Mesenchymal stem cell (in vitro differentiated cells and primary cell): ENCODE results near the gene NOTCH2.

Experiments
- DNase-seq: peaks from one replicate; pipeline ENCODE4 v3.0.0-alpha.2; 2013
- H2AFZ ChIP-seq: one replicate; pipeline ENCODE4 v1.6.1; 2013; ENCODE audit warnings: low read depth, mild to moderate bottlenecking, control low read depth, inconsistent platforms, low read length, moderate library complexity
- H2AK5ac ChIP-seq: 2 replicates; pipeline ENCODE4 v1.6.1; 2013; ENCODE audit warnings: low read length, moderate library complexity, mild to moderate bottlenecking, inconsistent platforms; ENCODE audit not compliant: severe bottlenecking
- H2BK120ac ChIP-seq: one replicate; pipeline ENCODE4 v1.6.1; 2013; ENCODE audit warnings: low read depth, mild to moderate bottlenecking, inconsistent platforms, low read length, moderate library complexity
- H2BK12ac ChIP-seq, 2 experiments: one replicate each; pipeline ENCODE4 v1.6.1; 2013; ENCODE audit warnings: inconsistent platforms in 2 of 2, low read length in 2 of 2, mild to moderate bottlenecking in 2 of 2, moderate library complexity in 2 of 2, control low read depth in 1 of 2
- H2BK15ac ChIP-seq: one replicate; pipeline ENCODE4 v1.6.1; 2013; ENCODE audit warnings: mild to moderate bottlenecking, low read depth, inconsistent platforms; ENCODE audit not compliant: poor library complexity, severe bottlenecking
- H2BK5ac ChIP-seq: 2 replicates; pipeline ENCODE4 v1.6.1; 2013; ENCODE audit warnings: low read depth, mild to moderate bottlenecking, low read length, control low read depth, inconsistent platforms; ENCODE audit not compliant: poor library complexity, severe bottlenecking
- H3K14ac ChIP-seq, 2 experiments: one replicate each; pipeline ENCODE4 v1.6.1; 2013; ENCODE audit warnings: inconsistent platforms in 2 of 2, low read length in 2 of 2, control low read depth in 1 of 2, mild to moderate bottlenecking in 1 of 2, moderate library complexity in 1 of 2
- H3K18ac ChIP-seq, 2 experiments: one replicate each; pipeline ENCODE4 v1.6.1; 2013; ENCODE audit warnings: inconsistent platforms in 2 of 2, low read length in 2 of 2, control low read depth in 1 of 2, low read depth in 1 of 2, mild to moderate bottlenecking in 1 of 2
- H3K23ac ChIP-seq, 2 experiments: one replicate each; pipeline ENCODE4 v1.6.1; 2013; ENCODE audit warnings: inconsistent platforms in 2 of 2, low read length in 2 of 2, mild to moderate bottlenecking in 2 of 2, moderate library complexity in 2 of 2, control low read depth in 1 of 2
- H3K27ac ChIP-seq: 2 replicates; pipeline ENCODE4 v1.5.1; 2013; ENCODE audit warnings: mild to moderate bottlenecking, moderate library complexity, low read length, control low read depth, inconsistent platforms; ENCODE audit not compliant: poor library complexity, severe bottlenecking
- H3K27me3 ChIP-seq, 2 experiments: 2 replicates each; pipeline versions ENCODE4 v1.6.1 to v1.7.0; 2013; ENCODE audit warnings: low read length in 2 of 2, mild to moderate bottlenecking in 2 of 2, moderate library complexity in 2 of 2, control low read depth in 1 of 2, inconsistent platforms in 1 of 2; ENCODE audit not compliant: control insufficient read depth in 1 of 2, insufficient read depth in 1 of 2
- H3K36me3 ChIP-seq, 2 experiments: 2 replicates each; pipeline versions ENCODE4 v1.6.1 to v1.7.0; 2013; ENCODE audit warnings: low read length in 2 of 2, control low read depth in 1 of 2, inconsistent platforms in 1 of 2, low read depth in 1 of 2, mild to moderate bottlenecking in 1 of 2; ENCODE audit not compliant: insufficient read depth in 2 of 2, control insufficient read depth in 1 of 2
- H3K4ac ChIP-seq, 2 experiments: one replicate each; pipeline ENCODE4 v1.6.1; 2013; ENCODE audit warnings: inconsistent platforms in 2 of 2, low read length in 2 of 2, mild to moderate bottlenecking in 2 of 2, moderate library complexity in 2 of 2, control low read depth in 1 of 2, low read depth in 1 of 2
- H3K4me1 ChIP-seq: 2 replicates; pipeline ENCODE4 v1.6.1; 2013; ENCODE audit warnings: low read depth, low read length, control low read depth; ENCODE audit not compliant: control insufficient read depth, insufficient read depth
- H3K4me2 ChIP-seq: 2 replicates; pipeline ENCODE4 v1.6.1; 2013; ENCODE audit warnings: low read length, mild to moderate bottlenecking, inconsistent platforms; ENCODE audit not compliant: poor library complexity, severe bottlenecking
- H3K4me3 ChIP-seq, 2 experiments: 2 replicates each; pipeline versions ENCODE4 v1.5.1 to v1.7.0; 2013; ENCODE audit warnings: low read length in 2 of 2, mild to moderate bottlenecking in 2 of 2, control low read depth in 1 of 2, low read depth in 1 of 2; ENCODE audit not compliant: insufficient read depth in 1 of 2
- H3K79me1 ChIP-seq: replicated peaks from 2 replicates; pipeline ENCODE4 v1.6.1; 2013; ENCODE audit warnings: mild to moderate bottlenecking, control low read depth, low read length, inconsistent platforms; ENCODE audit not compliant: poor library complexity, severe bottlenecking
- H3K9ac ChIP-seq: 2 replicates; pipeline ENCODE4 v1.7.0; 2013; ENCODE audit warnings: mild to moderate bottlenecking, low read length, moderate library complexity
- H3K9me3 ChIP-seq: 2 replicates; pipeline ENCODE4 v1.7.0; 2013; ENCODE audit warnings: mild to moderate bottlenecking, low read length; ENCODE audit not compliant: control insufficient read depth
- H4K8ac ChIP-seq: one replicate; pipeline ENCODE4 v1.6.1; 2013; ENCODE audit warnings: inconsistent platforms, mild to moderate bottlenecking, low read length, moderate library complexity
- H4K91ac ChIP-seq: one replicate; pipeline ENCODE4 v1.6.1; 2013; ENCODE audit warnings: mild to moderate bottlenecking, low read length, inconsistent platforms
- WGBS: methylation state at CpG from one replicate; pipeline ENCODE4 v1.1.7; 2013; ENCODE audit warnings: mixed read lengths; 5-methylcytosine and 5-hydroxymethylcytosine counted together

NOTCH2 gene

GRCh38 chr1:119952496-119952895, 117.0 kb downstream of the NOTCH2 start:
- Histone ChIP-seq H3K79me1 (peaks cover 8% of the 10 kb centered on the region), H2BK12ac (no peak overlapping the region), H4K8ac (no peak overlapping the region), H3K9ac (no peak overlapping the region), H3K4ac (no peak overlapping the region), H2BK5ac (no peak overlapping the region), H3K23ac (no peak overlapping the region), H2BK15ac (no peak overlapping the region), H3K18ac (no peak overlapping the region), H2AFZ (no peak overlapping the region), H3K4me1 (peaks cover 2% of the 10 kb centered on the region), H3K14ac (no peak overlapping the region), H3K4me2 (no peak overlapping the region), H3K4me3 (no peak overlapping the region), H2AK5ac (no peak overlapping the region), H3K27me3 (no peaks in the 10 kb centered on the region), H3K27ac (no peak overlapping the region), H3K36me3 (peaks cover 23 to 93% of the 10 kb centered on the region in 2 experiments), H3K9me3 (no peaks in the 10 kb centered on the region), H4K91ac (no peak overlapping the region), H2BK120ac (no peak overlapping the region)
- 97% methylated on average over 4 of the region's 5 CpGs for WGBS
- no peak for DNase-seq

GRCh38 chr1:119948342-119949214, 120.9 kb downstream of the NOTCH2 start:
- no peak overlapping the region for H3K27ac ChIP-seq
- WGBS = 54% methylated on average over 5 of the region's 6 CpGs
- H3K23ac ChIP-seq = no peak overlapping the region
- peaks cover 6% of the 10 kb centered on the region for H3K79me1 ChIP-seq
- H2BK15ac ChIP-seq = no peak overlapping the region
- H3K14ac ChIP-seq = no peak overlapping the region
- no peak overlapping the region for H3K18ac ChIP-seq
- no peak overlapping the region for H4K8ac ChIP-seq
- H3K4me2 ChIP-seq = no peak overlapping the region
- peak; percentile 76 for DNase-seq
- H3K4ac ChIP-seq = no peak overlapping the region
- no peak overlapping the region for H2BK120ac ChIP-seq
- H3K4me1 ChIP-seq = peaks cover 2% of the 10 kb centered on the region
- no peak overlapping the region for H2BK5ac ChIP-seq
- no peaks in the 10 kb centered on the region for H3K27me3 ChIP-seq
- peaks cover 19 to 63% of the 10 kb centered on the region in 2 experiments for H3K36me3 ChIP-seq
- H3K9ac ChIP-seq = peak overlapping the region; percentile 34
- H4K91ac ChIP-seq = no peak overlapping the region
- H2AK5ac ChIP-seq = no peak overlapping the region
- H3K4me3 ChIP-seq = no peak overlapping the region
- no peak overlapping the region for H2BK12ac ChIP-seq
- no peaks in the 10 kb centered on the region for H3K9me3 ChIP-seq
- H2AFZ ChIP-seq = no peak overlapping the region

GRCh38 chr1:119947468-119947867, 122.0 kb downstream of the NOTCH2 start:
- Histone ChIP-seq H2BK5ac (no peak overlapping the region), H3K9ac (peak overlapping the region; percentile 63), H2BK120ac (no peak overlapping the region), H3K79me1 (peaks cover 8% of the 10 kb centered on the region), H3K4ac (no peak overlapping the region), H2AFZ (no peak overlapping the region), H4K91ac (no peak overlapping the region), H3K18ac (no peak overlapping the region), H4K8ac (no peak overlapping the region), H2BK15ac (no peak overlapping the region), H3K4me1 (peaks cover 2% of the 10 kb centered on the region), H3K27me3 (no peaks in the 10 kb centered on the region), H2AK5ac (no peak overlapping the region), H3K4me2 (no peak overlapping the region), H3K9me3 (no peaks in the 10 kb centered on the region), H3K36me3 (peaks cover 16 to 53% of the 10 kb centered on the region in 2 experiments), H3K4me3 (peak overlapping the region in 1 of 2 experiments; percentile 10), H2BK12ac (no peak overlapping the region), H3K23ac (no peak overlapping the region), H3K27ac (no peak overlapping the region), H3K14ac (no peak overlapping the region)
- 68% methylated on average over 2 of the region's 3 CpGs for WGBS
- DNase-seq = peak; percentile 18

GRCh38 chr1:119946724-119947123, 122.7 kb downstream of the NOTCH2 start:
- Histone ChIP-seq H2AK5ac (no peak overlapping the region), H2BK15ac (no peak overlapping the region), H3K4me2 (no peak overlapping the region), H3K18ac (no peak overlapping the region), H2AFZ (no peak overlapping the region), H2BK5ac (no peak overlapping the region), H3K14ac (no peak overlapping the region), H4K8ac (no peak overlapping the region), H2BK12ac (no peak overlapping the region), H3K9me3 (no peaks in the 10 kb centered on the region), H3K4ac (no peak overlapping the region), H2BK120ac (no peak overlapping the region), H3K79me1 (peaks cover 8% of the 10 kb centered on the region), H3K23ac (no peak overlapping the region), H3K9ac (peak overlapping the region; percentile 63), H3K4me3 (peak overlapping the region in 1 of 2 experiments; percentile 10), H3K36me3 (peaks cover 13 to 53% of the 10 kb centered on the region in 2 experiments), H3K27ac (no peak overlapping the region), H3K27me3 (no peaks in the 10 kb centered on the region), H3K4me1 (peaks cover 2% of the 10 kb centered on the region), H4K91ac (no peak overlapping the region)
- no peak for DNase-seq
- WGBS = no CpG with 5 or more reads among the region's 1 CpG
